NCI-H1417 treated with DMSO at 0.1 percent for 48 hours (cell line): ENCODE measurements around the gene NTHL1.
"Not testable (repeated sequence)": the region's sequence is repeated elsewhere in the genome, so short reads cannot be mapped to it uniquely, and the experiment has no call there.

Experiments
- DNase-seq: peaks from one replicate; lab custom pipeline; 2025; lab: John Stamatoyannopoulos, UW

Gene NTHL1

DNA sequence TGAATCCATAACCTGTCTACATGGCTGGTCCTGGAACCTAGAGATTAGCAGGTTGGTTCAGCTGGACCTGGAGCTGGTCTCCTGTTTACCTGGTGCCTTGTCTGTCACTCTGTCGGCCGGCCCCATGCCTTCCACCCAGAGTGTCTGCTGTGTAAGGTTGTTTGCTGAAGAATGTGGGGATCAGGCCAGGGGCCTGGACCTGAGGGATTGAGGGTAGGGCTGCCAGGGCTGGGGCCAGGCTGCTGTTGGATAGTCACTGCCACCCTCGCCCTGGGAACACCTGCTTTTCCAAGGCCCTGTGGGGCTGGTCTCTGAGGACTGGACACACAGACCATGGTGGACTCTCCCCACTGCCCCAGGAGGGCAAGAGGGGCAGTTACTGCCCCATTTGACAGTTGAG is 19.5 kb downstream of the NTHL1 start:
- no peak for DNase-seq

DNA sequence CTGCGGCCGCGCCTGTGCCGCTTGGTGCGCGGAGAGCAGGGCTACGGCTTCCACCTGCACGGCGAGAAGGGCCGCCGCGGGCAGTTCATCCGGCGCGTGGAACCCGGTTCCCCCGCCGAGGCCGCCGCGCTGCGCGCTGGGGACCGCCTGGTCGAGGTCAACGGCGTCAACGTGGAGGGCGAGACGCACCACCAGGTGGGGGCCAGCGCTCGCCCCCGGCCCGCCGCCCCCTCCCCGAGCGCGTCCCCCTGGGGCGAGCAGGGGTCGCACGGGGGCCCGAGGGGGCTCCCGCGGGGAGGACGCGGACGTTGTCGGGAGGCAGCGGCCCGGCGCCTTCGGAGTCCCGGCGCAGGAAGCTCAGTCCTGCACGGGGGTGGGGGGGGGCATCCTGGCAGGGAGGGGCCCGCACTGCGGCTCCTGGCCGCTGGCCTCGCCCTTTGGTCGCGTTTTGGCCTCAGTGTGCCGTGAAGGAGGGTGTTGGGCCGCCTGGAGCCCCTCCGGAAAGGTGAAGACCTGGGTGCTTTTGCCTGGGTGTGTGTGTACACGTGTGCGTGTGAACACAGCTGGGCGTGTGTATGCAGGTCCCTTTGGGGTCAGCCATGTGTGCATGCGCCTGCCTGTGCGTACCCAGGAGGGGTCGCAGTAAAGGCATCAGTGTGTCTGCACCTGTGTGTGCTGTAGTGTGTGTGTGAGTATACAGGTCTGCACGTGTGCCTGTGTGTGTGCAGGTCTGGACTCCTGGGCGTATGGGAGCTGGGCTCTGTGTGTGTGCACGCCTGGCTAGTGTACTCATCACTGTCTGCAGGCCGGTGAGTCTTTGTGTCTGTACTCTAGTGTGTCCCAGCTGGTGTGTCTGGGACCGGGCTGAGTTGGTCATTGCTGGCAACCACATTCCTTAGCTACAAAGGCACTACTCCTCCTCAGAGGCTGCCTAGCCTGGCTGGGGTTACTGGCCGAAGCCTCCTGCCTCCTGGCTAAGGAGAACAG is 20.3 kb downstream of the NTHL1 start:
- DNase-seq = no peak

DNA sequence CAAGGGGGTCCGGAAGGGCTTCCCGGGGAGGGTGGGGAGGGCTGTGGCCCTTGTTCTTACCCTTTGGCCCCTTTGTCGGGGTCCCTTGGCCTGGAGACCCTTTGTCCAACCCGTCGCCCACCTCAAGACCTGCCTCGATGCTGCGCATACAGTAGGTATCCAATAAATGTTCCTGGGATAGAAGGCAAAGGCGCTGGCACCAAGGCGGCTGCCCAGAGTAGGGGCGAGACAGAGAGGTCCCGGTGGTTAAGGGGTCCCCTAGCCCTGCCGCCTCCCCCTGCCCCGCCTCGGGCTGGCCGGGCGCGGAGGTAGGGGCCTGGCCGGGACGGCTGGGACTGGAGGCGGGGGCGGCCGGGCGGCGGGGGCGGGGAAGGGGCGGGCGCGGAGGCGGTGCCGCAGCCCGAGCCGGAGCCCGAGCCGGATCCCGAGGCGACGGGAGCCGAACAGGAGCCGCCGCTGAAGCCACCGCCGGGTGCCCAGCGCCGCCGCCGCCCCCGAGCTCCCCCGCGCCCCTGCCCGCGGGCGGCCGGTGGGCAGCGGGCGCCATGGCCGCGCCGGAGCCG is 21.1 kb downstream of the NTHL1 start, which contains the start of gene NHERF2:
Gene NHERF2, plus strand, starts transcription at position 442 of the 563 bp plus-strand sequence. Its CDS starts 104 bp downstream, at position 546.
- DNase-seq = no peak

DNA sequence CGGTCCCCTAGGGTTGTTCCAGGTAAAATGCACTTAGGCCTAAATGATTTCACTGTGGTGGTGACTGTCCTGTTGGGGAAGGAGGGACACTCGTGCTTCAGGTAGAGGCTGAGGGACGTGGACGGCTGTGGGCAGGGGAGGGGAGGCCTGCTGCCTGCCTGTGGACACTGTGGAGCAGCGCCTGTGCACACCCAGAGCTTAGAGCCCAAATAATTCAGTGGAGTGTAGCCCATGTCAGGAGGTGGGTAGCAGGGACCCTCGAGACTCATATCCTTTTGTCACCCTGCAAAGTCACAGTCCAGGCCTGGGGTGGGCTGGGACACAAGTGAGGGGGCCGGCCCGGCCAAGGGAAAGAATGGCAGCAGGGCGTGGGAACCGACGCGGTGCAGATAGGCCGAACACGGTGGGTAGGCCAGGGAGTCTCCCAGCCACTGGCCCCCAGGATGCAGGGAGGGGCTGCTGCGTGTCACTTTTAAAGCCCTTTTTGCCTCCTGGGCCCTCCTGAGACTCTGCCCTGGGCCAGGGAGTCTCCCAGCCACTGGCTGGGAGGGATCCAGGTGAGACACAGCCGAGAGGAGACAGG is 21.7 kb downstream of the NTHL1 start:
- no peak for DNase-seq

DNA sequence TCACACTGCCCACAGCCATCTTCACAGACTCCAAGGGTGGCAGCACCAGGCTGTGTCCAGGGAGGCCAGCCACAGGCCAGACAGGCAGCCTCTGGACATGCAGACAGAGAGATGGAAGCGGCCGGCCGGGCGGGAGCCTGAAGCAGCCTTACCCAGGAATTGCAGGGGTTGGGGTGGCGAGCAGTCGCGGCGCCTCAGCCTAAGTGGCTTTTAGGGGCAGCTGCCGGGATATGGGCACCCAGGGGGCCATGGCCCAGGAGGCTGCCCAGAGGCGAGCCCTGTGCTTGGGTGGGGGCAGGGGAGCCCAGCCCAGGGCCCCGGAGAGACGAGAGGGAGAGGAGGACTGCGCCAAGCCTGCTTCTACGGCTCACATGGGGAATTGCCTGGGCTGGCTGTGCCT is 22.4 kb downstream of the NTHL1 start:
- DNase-seq = no peak

DNA sequence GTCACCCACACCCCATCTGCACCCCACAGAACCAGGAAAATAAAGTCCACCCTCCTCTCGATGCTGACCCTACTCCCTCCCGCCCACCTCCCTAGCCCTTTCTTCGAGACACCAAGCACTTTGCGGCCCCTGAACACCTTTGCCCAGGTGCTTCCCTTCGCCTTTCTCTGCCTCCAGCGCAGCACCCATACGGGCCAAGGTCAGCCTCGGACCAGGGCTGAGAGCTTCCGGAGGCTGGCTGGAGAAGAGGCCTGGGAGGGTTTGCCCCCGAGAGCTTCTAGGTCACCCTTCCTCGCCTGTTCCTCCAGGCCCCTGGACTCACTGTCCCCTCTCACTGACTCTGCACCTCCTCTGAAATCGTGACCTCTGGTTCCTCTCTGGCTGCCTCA is 23.6 kb downstream of the NTHL1 start:
- DNase-seq = no peak

DNA sequence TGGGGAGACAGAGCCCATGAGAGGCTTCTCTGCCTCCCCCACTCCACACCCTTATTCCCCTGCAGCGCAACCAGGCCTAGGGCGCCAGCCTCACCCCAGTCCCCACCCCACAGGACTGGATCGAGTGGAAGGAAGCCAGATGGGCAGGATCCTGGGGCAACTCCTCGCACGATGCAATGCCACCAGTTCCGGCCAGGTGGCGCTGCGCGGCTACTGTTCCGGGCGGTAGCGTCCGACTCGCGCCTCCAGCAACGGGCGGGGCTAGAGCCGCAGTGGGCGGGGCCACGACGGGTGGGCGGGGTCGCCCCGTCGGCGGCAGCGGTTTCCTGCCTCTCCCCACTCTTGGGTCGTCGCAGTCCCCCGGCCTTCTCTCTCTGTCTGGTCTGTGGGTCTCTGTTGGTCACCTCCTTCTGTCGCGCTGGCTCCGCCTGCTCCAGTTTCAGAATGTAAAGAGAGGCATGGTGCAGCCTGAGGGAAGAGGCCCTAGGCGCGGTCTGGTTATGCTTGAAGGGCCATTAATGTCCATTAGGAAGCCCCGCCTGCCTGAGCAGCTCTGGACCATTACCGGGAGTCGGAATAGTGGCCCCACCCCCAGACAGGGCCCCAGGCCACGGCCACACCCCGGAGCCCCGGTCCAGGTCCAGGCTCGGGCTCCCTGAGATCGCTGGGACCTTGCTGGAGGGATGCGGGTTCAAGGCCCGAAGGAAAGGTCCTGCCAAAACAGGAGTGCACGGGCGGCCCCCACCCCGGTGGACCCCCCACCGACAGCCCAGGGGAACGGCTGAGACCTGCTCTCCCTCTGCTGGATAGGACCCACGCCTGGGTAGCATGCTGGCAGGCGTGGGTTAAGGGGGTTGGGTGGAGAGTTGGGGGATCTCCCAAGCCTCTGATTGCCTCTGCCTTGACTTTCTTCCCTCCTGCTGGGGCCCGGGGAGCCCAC is 24.3 kb downstream of the NTHL1 start:
- no peak for DNase-seq

DNA sequence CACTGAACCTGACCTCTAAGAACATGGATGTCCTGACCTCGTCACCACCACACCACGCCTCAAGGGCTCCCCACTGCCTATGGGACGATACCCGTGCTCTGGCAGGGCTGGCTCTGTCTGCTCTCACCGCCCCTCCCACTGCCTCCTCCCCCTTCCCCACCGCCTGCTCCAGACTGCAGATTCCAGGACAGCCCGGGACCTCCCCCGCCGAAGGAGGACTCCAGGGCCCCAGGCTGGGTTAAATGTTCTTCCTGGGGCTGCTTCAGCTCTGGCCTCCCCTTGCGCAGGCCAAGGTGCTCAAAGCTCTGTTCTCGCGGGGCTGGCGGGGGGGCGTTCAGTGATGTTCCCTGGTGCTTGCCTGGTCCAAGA is 24.9 kb downstream of the NTHL1 start:
- DNase-seq = no peak

DNA sequence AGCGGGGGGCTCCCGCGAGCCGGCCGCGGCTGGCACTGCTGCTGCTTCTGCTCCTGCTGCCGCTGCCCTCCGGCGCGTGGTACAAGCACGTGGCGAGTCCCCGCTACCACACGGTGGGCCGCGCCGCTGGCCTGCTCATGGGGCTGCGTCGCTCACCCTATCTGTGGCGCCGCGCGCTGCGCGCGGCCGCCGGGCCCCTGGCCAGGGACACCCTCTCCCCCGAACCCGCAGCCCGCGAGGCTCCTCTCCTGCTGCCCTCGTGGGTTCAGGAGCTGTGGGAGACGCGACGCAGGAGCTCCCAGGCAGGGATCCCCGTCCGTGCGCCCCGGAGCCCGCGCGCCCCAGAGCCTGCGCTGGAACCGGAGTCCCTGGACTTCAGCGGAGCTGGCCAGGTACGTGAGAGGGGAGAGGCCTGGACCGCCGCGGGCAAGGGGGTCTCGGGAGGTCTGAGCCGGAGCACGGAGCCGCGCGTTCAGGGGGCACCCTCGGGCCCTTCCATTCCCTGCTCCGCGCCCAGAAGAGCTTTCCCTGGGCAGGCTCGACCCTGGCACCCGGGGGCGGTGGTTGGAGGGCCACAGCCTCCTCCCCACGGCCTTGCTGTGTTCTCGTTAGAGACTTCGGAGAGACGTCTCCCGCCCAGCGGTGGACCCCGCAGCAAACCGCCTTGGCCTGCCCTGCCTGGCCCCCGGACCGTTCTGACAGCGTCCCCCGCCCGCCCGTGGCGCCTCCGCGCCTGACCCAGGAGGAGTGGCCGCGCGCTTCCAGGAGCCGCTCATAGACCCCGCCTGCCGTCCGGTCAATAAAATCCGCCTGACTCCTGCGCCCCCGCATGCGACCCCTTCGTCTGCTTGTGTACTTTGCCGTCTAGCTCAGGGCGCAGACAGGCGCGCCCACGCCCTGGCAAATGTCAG is 27.5 kb downstream of the NTHL1 start:
- DNase-seq = no peak

DNA sequence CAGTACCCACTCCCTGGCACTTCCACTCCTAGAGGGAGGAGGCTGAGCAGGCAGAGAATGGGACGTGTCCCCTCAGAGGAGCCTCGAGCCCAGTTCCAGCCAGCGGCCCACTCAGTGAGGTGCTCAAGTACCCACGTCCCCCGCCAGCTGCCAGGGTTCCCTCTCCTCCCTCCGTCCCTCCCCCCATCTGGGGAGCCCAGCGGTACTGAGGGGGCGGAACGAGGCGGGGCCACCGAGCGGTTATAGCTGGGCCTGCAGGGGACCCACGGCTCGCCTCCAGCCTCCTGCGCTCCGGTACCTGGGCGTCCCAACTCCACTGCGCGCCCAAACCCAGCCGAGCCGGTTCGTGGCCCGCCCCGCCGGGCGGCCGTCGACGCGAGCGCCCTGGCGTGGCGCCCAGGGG is 28.1 kb downstream of the NTHL1 start, which contains the start of gene NPW:
Gene NPW, plus strand, starts transcription at position 268 of the 403 bp plus-strand sequence.
- DNase-seq = no peak

DNA sequence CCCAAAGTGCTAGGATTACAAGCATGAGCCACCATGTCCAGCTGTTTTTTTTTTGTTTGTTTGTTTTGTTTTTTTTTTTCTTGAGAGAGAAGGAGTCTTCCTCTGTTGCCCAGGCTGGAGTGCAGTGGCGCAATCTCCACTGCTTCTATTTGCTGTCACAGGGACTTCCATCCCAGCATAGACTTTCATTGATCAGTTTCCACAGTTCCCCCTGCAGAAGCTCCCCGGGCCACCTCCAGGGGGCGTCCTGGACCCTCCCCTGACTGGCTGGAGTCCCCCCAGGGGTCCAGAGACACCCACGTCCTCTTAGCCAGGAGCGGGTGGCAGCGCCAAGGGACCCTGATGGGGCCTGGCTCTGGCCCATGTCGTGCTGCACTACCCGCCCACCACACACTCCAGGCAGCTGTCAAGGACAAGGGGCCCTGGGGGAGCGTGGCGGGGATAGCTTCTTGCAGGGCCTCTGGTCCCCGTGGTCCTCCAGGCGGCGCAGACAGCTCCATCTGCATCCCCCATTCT is 31.2 kb downstream of the NTHL1 start:
- DNase-seq = no peak

DNA sequence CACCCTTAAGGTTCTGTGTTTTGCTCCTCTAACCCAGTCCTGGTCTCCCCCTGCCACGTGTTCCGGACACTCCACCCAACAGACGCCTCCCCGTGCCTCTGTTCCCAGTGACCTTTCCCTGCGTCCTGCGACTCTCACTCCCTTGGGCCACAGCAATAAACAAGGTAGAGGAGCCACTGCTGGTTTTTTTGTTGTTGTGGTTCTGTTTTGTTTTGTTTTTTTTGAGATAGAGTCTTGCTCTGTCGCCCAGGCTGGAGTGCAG is 31.8 kb downstream of the NTHL1 start:
- no peak for DNase-seq

DNA sequence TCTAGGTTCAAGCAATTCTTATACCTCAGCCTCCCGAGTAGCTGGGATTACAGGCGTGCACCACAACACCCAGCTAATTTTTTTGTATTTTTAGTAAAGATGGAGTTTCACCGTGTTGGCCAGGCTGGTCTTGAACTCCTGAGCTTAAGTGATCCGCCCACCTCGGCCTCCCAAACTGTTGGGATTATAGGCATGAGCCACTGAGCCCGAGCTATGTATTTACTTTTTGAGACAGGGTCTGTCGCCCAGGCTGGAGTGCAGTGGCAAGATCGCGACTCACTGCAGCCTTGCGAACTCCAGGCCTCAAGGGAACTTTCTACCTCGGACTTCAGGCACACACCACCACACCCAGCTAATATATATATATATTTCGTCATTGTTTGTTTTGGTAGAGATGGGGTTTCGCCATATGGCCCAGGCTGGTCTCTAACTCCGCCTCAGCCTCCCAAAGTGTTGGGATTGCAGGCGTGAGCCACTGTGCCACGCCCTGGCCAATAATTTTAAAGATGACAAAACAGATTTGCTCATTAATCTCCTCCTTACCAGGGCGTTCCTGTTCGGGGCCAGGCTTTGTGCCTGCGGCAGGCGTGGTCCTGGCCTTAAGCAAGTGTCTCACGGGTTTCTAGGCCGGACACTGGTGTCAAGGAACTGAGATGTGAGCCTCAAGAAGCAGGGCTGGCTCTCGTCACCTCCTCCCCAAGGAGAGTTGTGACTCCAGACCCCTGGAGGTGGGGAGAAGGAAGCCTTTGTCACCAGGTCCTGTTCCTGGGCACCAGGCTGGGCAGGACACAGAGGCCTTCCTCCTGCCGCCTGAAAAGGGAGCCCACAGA is 32.3 kb downstream of the NTHL1 start:
- DNase-seq = no peak

DNA sequence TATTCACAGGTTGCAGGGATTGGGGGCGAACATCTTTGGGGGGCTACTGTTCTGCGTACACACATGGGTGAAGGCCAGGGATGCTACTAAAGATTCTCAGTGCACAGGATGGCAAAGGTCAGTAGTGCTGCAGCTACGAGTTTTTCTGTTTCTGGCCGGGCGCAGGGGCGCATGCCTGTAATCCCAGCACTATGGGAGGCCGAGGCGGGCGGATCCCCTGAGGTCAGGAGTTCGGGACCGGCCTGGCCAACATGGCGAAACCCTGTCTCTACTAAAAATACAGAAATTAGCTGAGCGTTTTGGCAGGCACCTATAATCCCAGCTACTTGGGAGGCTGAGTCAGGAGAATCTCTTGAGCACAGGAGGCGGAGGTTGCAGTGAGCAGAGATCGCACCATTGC is 34.1 kb downstream of the NTHL1 start:
- no peak for DNase-seq

DNA sequence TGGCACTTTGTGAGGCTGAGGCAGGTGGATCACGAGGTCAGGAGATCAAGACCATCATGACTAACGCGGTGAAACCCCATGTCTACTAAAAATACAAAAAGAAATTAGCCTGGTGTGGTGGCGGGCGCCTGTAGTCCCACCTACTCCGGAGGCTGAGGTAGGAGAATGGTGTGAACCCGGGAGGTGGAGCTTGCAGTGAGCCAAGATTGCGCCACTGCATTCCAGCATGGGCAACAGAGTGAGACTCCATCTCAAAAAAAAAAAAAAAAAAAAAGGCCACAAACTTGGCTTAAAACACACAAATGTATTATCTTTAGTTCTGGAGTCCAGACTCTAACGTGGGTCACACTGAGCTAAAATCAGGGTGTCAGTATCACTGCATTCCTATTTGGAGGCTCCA is 35.9 kb downstream of the NTHL1 start:
- DNase-seq = not testable (repeated sequence)

DNA sequence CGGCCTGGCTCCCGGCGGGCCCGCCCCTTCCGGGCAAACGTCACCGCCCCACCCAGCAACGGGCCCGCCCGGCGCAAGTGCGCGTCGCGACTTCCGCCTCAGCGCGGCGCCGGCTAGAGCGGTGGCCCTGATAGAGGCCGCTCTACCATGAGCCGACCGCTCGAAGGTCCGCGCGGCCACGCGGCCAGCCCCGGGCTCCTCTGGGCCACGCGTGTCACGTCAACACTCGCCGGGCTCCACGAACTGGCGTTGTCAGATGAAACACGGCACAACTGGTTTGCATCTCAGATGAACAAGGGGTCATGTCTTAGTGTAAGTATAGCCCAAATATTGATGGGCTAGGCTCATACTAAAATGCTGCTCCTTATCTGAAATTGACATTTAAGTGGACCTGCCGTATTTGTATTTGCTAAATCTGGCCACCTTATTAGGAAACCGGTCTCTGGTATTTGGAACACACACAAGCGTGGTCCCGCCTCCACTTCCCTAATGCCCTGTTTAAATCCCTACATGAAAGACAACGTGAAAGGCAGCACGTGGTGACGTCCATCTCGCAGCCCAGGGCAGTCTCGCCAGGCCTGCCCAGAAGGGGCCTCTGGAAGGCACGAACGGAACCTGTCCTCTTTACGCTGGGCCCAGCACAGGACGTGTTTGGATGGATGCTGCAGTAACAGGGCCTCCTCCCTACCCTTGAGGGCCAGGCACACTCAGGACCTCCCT is 37.7 kb downstream of the NTHL1 start, which contains the start of gene ZNF598:
Gene ZNF598, minus strand, starts transcription at position 31 of the 720 bp plus-strand sequence.
- DNase-seq = no peak

DNA sequence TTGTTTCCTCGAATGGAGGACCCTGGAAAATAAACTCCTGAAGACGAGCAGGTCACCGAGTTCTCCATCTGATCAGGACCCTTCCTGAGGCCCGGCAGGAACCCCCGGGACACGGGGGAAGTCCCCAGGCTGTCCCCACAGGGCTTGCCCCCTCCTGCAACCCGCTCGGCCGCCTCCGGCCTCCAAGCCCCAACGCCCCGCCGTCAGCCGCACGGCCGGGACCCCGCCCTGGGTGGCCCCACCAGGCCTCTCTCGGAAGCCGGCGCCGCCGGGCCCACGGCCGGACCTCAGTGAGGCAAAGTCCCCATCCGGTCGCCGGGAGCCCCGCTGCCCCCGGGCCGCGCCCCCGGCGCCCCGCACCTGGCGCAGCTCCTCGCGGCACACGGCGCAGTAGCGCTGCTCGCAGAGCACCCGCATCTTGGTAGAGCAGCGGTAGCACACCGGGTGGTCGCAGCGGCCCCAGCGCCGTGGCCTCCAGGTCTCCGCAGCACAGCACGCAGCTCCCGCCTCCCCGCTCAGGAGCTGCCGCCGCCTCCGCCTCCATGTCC is 38.4 kb downstream of the NTHL1 start:
- no peak for DNase-seq

DNA sequence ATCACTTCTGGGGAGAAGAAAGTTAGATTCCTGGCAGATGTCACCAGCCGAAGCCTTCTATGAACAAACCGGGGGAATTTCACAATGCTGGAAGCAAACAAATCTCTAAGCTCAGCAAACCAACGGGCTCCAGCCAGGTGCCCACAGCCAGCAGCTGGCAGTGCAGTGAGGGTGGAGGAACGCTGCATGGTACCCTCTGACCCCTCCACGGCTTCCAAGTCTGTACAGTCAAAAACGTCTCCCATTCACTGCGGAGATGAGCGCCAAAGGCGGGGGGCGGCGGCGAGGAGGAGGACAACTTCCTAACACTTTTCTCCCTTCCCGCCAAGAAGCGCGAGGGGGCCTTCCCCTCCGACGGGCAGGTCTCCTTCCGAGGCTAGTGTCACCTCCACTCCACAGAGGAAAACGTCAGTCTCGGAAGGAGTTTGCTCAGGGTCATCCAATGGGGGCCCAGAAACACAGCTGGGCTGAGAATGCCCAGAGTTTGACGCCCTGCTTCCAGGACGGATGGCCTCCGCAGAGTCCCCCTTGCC is 38.9 kb downstream of the NTHL1 start:
- DNase-seq = no peak
